Measurements from ENCODE around the gene SLC1A1.

- peak; percentile 29 to 85 (median 82) for TF ChIP-seq CTCF (IDR thresholded peaks at IDR 0.05)
- no peak for TF ChIP-seq POLR2A (IDR thresholded peaks at IDR 0.05)
Observed at GRCh38 chr9:4604678-4605095, 114.4 kb downstream of the SLC1A1 start.
